Stimulated activated CD4-positive, alpha-beta T cell treated with anti-CD3 and anti-CD28 coated beads, Interleukin-1b, Interleukin-23, amount 100 ng/mL, for 1 hour (primary cell): ENCODE measurements around the gene FGF1.

Experiments
- DNase-seq, 2 donors: peaks; one replicate each; pipeline ENCODE4 v3.0.0-alpha.2; 2020; ENCODE audit warnings: low read depth in 2 of 2

FGF1 gene

GRCh38 chr5:142644640-142645361 is 41.1 kb downstream of the FGF1 start:
- DNase-seq = no peak

DNA sequence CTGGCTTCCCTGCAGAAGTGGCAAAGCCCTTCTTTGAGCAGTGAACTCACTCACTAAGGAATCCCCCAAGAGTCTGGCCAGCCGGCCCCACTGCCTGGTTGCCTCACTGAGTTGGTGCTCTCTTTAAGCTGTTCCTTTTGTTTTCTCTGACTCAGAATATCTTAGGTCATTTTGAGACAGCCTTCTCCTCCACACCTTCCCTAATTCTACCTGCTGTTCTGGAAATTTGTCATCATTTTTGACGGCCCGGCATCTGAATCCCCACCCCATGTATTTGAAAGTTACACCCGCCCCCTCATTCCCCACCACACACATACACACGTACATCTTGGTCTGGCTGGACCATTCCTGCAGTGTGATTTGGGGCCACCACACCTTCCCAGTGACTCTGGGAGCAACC is 41.8 kb downstream of the FGF1 start:
- DNase-seq = no peak

DNA sequence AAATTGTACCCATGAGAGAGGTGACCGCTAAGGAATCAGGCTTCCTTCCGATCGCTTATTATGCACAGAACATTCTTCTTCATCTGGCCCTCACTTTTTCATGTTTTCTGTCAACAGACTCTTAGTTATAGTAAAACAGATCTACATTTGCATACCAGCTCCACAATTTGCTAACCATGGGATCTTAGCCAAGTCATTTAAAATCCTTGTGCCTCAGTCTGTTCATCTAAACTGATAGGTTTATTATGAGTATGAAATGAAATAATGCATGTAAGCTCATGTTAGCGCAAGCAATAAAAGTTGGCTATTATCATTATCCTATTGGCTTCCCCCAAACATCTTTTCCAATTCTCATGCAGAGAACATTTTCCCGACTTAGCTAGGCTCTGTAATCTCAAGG is 42.3 kb downstream of the FGF1 start:
- DNase-seq = no peak

GRCh38 chr5:142642427-142642826 is 43.5 kb downstream of the FGF1 start:
- DNase-seq = no peak

DNA sequence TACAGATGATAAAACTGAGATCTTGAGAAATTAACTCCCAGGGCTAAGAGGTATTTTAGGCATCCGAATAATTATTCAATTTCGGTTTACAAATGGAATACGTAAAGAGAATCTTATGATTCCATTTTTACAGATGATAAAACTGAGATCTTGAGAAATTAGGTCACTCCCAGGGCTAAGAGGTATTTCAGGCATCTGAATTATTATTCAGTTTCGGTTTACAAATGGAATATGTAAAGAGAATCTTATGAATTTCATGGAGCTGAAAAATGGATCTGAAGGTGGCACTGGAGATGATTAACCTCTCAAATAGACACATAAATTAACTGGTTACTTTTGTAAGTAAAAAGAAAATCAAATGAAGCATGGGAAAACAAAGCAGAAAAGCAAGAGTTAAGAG is 44.2 kb downstream of the FGF1 start:
- no peak for DNase-seq

DNA sequence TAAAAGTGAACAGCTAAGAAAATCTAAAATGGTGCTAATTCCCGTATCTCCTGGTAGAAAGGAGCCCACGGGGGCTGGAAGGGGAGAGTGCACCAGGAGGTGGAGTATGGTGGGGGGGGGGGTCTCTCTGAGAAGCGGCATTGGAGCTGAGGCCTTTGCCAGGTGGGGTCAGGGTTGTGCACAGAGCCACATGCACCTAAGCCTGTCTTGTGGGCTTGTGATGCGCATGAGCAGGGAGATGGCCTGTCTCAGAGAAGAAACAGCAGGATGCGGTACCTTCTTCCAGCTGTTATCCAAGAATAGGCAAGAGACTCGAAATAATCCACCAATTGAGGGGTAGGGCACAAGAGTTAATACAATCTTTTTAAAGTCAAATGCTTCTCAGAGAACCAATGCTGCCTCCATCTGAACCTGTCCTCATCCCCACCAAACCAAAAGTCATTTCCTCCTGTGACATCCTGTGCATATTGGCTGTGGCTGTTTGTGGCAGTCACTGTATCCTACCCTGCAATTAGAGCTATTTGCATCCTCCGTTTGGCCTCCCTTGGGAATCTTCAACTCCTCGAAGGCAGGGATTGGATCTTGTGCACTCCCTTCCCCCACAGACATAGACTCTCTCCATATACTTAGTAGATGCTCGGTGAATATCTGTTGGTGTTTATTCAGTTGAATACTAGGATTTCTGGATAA is 45.4 kb downstream of the FGF1 start:
- DNase-seq = no peak

DNA sequence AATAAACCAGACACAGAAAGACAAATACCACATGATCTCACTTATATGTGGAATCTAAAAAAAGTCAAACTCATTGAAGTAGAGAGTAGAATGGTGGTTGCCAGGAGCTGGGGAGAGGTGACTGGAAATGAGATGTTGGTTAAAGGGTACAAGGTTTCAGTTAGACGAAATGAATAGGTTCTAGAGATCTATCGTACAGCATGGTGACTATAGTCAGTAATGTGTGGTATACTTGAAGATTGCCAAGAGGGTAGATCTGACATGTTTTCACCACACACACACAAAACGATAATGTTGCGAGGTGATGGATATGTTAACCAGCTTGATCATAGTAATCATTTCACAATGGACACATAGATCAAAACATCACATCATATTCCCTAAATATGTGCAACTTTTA is 46.4 kb downstream of the FGF1 start:
- DNase-seq = no peak

DNA sequence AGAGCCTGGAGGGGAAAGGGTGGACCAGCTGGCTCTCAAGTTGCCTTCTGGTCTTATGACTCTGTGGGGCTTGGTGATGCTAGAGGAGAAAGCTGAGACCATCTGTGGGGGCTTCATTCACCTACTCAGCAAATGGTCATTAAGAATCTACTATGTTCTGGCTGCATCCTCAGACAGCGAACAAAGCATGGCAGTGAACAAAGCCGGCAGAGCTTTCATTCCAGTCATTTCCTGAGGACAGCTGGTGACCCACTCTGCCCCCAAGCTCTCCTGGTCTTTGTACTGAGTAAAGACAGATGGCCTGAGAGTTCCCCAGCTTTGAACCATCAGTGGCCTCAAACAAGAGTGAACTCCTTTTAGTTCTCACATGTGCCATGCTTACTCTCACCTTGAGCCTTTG is 48.0 kb downstream of the FGF1 start:
- no peak for DNase-seq

GRCh38 chr5:142636698-142637324 is 49.1 kb downstream of the FGF1 start:
- DNase-seq = no peak

GRCh38 chr5:142636093-142636492 is 49.8 kb downstream of the FGF1 start:
- no peak for DNase-seq

DNA sequence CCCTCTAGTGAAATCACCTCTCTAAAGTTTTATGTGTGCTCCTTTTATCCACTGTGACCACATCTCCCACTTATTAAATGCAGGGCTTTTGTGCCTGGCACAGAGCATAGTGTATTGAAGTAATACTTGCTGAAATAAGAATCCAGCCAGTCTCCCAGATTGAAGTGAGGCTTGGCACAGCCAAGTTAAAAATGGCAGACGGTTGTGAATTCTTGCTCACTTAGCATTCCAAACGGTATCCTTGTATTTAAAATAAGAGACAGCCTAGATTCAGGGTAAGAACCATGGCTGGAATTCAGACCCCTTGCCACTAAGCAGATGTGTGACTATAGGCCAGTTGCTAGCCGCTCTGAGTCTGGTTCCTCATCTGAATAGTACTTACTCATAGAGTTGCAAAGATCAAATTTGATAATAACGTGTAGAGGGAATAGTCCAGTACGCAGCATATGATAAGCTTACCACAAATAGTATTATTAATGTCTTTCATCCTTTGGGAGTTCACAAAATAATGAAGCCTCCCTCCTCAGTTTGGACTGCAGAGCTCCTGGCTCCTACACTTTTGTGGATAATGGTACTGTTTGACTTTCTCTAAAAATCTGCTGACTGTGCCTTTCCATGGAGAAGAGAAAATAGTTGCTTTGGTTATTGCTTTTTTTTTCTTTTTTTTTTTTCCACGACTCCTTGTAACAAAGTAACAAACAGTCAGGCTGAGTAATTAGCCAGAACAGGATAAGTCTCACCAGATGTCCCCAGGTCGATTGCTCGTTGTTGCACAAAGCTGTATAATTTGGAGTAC is 51.5 kb downstream of the FGF1 start:
- no peak for DNase-seq

- no peak for DNase-seq
These were observed 54.9 kb downstream of the FGF1 start for GRCh38 chr5:142630927-142631539.

- DNase-seq = no peak
These were observed 58.3 kb downstream of the FGF1 start for GRCh38 chr5:142627383-142628217.

GRCh38 chr5:142626786-142627185 is 59.1 kb downstream of the FGF1 start:
- DNase-seq = no peak

DNA sequence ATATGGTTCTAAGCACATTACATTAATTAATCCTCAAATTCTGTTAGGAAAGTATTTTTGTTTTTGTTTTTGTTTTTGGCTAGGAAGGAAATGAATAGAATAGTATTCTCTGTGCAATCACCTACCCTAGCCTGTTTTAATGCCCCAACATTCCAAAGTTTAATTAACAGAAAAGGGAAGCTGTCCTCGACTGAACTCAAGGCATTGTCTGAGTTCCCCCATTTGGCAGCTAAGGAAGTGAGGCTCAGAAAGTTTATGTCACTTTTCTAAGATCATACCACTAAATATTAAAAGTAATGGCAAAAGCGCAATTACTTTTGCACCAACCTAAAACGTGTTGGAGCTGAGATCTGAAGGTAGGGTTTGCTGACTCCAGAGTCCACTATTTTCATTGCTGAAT is 59.8 kb downstream of the FGF1 start:
- DNase-seq = no peak

- DNase-seq = no peak
These were observed 64.7 kb downstream of the FGF1 start for GRCh38 chr5:142621227-142621626.

DNA sequence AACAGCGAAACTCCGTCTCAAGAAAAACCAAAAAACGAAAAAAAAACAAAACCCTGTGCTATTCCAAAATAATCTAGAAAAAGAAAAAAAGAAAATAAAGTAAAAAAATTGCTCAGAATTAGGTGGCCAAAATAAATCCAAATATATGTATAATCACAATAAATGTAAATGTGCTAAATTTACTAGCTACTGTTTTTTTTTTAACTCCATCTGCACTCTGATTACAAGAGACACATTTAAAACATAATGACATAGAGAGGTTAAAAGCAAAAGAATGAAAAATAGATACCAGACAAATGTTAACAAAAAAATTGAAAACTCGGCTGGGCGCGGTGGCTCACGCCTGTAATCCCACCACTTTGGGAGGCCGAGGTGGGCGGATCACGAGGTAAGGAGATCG is 66.1 kb downstream of the FGF1 start:
- no peak for DNase-seq

- no peak for DNase-seq
These were observed 67.8 kb downstream of the FGF1 start for GRCh38 chr5:142618130-142618523.

DNA sequence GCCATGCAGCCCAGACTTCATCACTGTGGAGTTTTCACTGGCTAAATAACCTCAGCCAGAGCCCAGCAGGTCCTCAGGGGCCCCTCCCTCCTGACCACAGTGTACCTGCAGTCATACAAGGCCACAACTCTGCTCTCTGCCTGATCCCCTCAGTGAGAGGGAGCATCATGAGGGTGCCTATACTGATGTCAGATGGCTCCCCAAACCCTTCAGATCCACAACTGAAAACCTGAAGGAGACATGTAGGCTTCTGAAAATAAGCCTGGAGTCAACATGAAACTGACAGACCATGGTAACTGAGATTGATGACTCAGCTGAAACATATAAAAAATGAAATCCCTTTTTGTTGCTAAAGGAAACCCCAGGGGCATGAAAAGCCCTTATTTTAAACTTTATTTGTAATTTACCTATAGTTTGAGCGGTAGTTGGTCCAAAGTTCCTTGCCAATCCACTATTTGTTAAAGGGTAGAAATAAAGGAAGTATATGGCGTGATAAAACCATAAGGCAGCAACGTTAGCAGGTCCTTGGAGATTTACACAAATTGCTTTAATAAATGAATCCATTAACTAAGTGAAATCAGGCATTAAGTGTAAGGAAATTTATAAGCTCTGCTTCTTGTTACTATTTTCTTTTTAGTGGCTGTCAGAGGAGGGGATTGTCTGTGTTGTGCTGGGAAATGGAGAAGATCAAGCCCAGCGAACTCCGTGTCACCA is 68.3 kb downstream of the FGF1 start:
- no peak for DNase-seq

GRCh38 chr5:142615948-142616347 is 69.9 kb downstream of the FGF1 start:
- DNase-seq = no peak
